ENCODE measurements around the gene OPCML.

DNA sequence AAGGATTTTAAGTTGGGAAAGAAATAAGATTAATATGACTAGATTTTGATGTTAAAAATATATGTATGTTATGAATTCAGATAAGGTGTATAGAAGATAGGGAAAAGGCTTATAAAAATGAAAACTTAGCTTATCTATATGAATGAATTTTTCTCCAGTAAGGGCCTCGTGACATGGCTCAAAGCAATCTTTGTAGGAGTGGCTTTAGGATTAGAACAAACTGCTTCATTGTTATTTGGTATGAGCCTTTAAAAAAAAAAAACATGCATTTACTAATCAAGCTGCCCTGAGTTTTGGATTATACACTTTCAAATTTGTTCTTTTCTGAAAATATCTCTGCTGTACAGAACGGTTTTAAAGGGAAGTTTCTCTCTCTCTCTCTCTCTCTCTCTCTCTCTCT is 905.9 kb downstream of the OPCML start:
- TF ChIP-seq, protein P1, sequence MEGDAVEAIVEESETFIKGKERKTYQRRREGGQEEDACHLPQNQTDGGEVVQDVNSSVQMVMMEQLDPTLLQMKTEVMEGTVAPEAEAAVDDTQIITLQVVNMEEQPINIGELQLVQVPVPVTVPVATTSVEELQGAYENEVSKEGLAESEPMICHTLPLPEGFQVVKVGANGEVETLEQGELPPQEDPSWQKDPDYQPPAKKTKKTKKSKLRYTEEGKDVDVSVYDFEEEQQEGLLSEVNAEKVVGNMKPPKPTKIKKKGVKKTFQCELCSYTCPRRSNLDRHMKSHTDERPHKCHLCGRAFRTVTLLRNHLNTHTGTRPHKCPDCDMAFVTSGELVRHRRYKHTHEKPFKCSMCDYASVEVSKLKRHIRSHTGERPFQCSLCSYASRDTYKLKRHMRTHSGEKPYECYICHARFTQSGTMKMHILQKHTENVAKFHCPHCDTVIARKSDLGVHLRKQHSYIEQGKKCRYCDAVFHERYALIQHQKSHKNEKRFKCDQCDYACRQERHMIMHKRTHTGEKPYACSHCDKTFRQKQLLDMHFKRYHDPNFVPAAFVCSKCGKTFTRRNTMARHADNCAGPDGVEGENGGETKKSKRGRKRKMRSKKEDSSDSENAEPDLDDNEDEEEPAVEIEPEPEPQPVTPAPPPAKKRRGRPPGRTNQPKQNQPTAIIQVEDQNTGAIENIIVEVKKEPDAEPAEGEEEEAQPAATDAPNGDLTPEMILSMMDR (IDR thresholded peaks at IDR 0.05) = no peak
- no peak for TF ChIP-seq EZH2 (IDR thresholded peaks at IDR 0.05; ENCODE audit: borderline replicate concordance, insufficient read depth, low read depth, low read length, poor library complexity, severe bottlenecking)
